C4-2B (cell line): ENCODE data around the gene BTG2.
A peak's percentile ranks its signal among the peaks of the same experiment; 100 is the strongest.

Source experiments
- H3K27ac ChIP-seq: fragments of 450-650 bp; 2 replicates; pipeline ENCODE4 v1.5.1; 2017
- ZFX ChIP-seq: fragments of 450-650 bp; IDR thresholded peaks from 2 replicates; pipeline ENCODE4 v1.6.1; 2017
- TF ChIP-seq, protein P1 (sequence below): fragments of 450-650 bp; conservative IDR thresholded peaks from 2 replicates; pipeline ENCODE4 v1.5.1; 2017; ENCODE audit warnings: mild to moderate bottlenecking

BTG2 gene

DNA sequence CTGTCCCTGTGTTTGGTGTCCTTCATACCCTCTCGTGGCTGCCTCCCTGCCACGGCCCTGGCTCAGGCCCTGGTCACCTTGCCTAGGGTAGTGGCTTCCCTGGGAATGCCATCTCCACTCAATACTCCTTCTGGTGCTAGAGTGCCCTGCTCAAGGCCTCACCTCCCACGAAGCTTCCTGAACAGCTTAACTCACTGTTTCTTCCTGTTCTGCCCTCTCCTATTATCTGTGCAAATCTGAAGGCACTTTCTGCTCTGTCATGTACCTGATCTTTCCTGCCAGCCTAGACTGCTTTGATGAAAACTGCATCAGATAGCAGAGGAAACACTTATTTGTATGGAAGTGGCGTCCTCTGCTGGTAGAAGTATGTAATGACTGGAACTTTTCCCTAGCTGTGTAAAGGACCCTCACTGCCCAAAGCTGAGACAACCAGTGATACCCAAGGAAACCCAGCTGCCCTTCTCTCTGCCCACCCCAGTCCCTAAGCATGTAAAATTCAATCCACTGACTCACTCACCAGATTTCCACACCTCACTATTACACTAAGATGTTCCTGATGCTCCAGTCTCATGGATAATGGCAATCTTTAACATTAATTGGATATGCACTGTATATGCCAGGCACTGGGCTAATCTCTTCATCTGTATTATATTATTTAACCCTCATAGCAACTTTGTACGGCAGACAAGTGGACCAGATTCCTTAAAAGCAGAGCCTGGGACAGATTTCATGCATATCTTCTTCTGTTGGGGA is 36.2 kb upstream of the BTG2 start:
- H3K27ac ChIP-seq = peak overlapping the region; percentile 59
- TF ChIP-seq, protein P1, sequence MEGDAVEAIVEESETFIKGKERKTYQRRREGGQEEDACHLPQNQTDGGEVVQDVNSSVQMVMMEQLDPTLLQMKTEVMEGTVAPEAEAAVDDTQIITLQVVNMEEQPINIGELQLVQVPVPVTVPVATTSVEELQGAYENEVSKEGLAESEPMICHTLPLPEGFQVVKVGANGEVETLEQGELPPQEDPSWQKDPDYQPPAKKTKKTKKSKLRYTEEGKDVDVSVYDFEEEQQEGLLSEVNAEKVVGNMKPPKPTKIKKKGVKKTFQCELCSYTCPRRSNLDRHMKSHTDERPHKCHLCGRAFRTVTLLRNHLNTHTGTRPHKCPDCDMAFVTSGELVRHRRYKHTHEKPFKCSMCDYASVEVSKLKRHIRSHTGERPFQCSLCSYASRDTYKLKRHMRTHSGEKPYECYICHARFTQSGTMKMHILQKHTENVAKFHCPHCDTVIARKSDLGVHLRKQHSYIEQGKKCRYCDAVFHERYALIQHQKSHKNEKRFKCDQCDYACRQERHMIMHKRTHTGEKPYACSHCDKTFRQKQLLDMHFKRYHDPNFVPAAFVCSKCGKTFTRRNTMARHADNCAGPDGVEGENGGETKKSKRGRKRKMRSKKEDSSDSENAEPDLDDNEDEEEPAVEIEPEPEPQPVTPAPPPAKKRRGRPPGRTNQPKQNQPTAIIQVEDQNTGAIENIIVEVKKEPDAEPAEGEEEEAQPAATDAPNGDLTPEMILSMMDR = peak; percentile 98
- TF ChIP-seq ZFX = no peak

GRCh38 chr1:203269654-203270020 is 35.7 kb upstream of the BTG2 start:
- TF ChIP-seq ZFX = no peak
- TF ChIP-seq, protein P1 = no peak
- H3K27ac ChIP-seq = no peak overlapping the region

DNA sequence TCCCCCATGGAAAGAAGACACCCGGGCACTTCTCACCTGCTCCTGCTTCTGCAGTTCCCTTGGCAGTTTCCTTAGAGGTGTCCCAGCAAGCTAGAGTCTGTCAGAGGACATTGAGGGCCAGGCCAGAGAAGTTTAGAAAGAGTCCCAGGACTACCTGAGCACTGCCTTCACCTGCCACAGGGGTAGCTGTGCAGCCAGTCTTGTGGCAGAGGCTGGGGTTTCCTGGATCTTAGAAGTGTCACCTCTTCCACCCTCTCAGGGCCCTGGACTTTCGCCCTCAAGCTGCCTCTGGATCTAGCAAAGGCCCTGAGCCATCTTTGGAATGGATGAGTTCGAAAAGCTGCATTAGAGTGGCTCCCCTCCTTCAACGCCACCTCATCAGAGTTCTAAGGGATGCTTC is 34.9 kb upstream of the BTG2 start:
- H3K27ac ChIP-seq = no peak overlapping the region
- TF ChIP-seq, protein P1 = no peak
- no peak for TF ChIP-seq ZFX

DNA sequence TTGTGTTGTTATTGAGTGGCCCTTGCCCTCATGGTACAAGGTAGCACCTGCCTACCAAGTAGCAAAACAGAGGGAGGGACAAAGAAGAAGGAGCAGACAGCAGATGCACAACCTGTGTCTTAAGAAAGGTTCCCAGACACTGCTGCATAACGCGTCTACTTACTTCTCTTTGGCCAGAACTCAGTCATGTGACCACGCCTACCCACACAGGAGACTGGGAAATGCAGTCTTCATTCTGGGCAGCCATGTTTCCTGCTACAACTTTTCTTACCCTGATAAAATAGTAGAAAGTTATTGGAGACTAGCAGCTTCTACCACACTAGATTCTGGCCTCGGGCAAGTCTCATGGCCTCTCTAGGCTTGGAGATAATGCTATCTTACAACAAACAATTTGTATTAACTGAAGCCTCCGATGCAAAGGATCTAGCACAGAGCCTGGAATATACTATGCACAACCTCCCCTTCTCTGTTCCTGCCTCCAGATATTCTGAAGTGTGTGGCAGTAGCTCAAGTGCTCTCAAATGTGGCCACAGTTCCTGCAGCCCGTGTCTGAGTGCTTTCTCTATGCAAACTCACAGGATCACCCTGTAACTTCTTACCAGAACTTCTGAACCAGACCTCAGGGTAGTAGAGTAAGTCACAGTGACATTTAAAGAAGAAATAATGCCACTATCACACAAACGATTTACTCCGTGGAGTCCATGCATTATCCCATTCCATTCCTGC is 34.1 kb upstream of the BTG2 start:
- TF ChIP-seq, protein P1 = no peak
- no peak for TF ChIP-seq ZFX
- no peak overlapping the region for H3K27ac ChIP-seq

GRCh38 chr1:203271962-203272632 is 33.2 kb upstream of the BTG2 start:
- no peak for TF ChIP-seq ZFX
- TF ChIP-seq, protein P1 = no peak
- no peak overlapping the region for H3K27ac ChIP-seq

DNA sequence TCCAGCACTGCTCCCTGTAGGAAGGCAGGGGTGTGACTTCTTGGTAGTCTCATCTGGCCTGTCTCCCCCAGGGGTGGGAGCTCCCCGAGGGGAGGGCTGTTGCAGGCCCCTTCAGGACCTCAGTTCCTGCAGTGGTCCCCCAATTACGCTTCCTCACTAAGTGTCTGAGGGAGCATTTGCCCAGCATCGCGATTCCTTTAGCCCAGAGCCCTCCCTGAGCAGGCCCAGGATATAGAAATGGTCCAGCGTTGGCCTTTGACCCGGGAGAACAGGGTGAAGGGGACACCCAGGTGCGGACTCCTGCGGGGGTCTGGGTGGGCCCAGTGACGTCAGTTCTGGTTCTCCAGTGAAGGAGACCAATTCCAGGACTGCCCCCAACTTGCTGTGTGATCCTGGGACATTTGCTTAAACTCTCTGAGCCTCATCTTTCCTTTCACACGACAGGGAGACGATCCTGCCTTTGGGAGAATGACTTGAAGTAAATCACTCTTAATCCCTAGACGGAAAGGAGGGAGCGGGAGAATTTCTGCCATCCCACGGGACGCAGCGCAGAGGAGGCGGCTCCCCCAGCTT is 32.6 kb upstream of the BTG2 start:
- H3K27ac ChIP-seq = no peak overlapping the region
- TF ChIP-seq, protein P1 = 0 out of 2 replicates have a peak, but pooled peaks have one; percentile 31
- TF ChIP-seq ZFX = no peak
